ENCODE data around the gene MED8.

The MED8 gene

DNA sequence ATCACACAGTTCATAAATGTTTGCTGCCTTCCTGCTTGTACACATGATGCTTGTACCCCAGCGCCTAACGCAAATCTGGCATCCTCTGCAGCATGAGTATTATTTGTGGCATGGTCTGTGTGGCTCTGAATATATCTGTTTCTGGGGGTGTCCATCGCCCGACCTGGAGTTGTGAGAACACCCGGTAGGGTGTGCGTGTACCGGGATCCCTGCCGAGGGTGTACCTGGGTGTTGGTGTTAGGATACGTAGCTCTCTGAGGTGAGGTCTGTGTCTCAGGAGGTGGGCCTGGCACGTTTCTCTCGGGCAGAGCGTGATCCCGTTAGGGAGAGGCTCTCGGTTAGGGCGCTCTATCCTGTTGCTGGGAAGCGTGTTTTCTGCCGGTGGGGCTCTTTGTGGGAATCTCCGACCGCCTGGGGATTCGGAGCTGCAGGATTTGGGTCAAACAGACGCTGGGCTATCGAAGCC lies 41.2 kb downstream of the MED8 start:
- H3K4me1 ChIP-seq (ENCODE audit: control insufficient read depth, insufficient read depth, low read length): peaks cover 25% of the 10 kb centered on the region
- peak overlapping the region; percentile 57 for H3K27ac ChIP-seq (ENCODE audit: low read depth, low read length)
- peaks cover 4% of the 10 kb centered on the region; the same call in 1 of the 2 replicates for H3K27me3 ChIP-seq (ENCODE audit: control insufficient read depth, insufficient read depth, low read length)
- no peaks in the 10 kb centered on the region for H3K9me3 ChIP-seq (ENCODE audit: control insufficient read depth, insufficient read depth, low read depth, low read length)
- H3K9ac ChIP-seq (ENCODE audit: low read length): peak overlapping the region; percentile 69
- no peaks in the 10 kb centered on the region for H3K36me3 ChIP-seq (ENCODE audit: control insufficient read depth, insufficient read depth, low read length)
- peak overlapping the region; percentile 87 for H3K4me3 ChIP-seq (ENCODE audit: low read depth, low read length)

DNA sequence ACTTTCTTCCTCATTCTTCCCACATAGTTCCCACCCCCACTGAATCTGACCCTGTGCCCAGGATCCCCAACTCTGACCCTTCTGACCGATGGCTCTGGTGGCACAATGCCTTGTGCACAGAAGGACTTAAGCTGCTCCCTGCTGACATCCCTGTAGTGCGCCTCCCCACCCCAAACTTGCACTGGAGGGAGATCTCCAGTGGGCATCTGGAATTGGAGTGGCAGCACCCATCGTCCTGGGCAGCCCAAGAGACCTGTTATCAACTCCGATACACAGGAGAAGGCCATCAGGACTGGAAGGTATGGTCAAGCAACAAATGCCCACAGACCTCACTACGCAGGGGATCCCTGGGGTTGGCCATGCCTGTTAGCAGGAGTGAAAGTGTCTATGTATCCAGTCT lies 43.0 kb downstream of the MED8 start:
- H3K27me3 ChIP-seq (ENCODE audit: control insufficient read depth, insufficient read depth, low read length): peaks cover 4% of the 10 kb centered on the region; the same call in 1 of the 2 replicates
- no peak overlapping the region for H3K9ac ChIP-seq (ENCODE audit: low read length)

DNA sequence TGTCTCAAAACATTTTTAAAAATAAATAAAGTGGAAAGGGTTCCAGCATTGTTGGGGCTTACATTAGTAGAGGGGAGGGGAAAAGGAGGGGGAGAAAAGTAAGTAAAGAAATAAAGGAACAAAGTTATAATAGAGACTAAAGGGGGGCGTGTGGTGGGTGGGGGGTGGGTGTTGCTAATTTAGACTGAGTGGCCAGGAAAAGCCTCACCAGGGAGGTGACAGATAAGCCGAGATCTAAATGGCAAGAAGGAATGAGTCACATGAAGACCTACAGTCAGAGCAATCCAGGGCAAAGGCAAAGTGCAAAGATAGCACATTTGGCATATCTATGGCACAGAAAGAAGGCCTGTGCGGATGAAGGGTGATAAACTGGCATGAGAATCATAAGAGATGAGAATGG lies 44.5 kb downstream of the MED8 start:
- Histone ChIP-seq H3K36me3 (ENCODE audit: control insufficient read depth, insufficient read depth, low read length) (no peaks in the 10 kb centered on the region), H3K4me1 (ENCODE audit: control insufficient read depth, insufficient read depth, low read length) (peaks cover 21% of the 10 kb centered on the region)

More for the DNA sequence above, 43.0 kb downstream of the MED8 start:
- no peaks in the 10 kb centered on the region for H3K9me3 ChIP-seq (ENCODE audit: control insufficient read depth, insufficient read depth, low read depth, low read length)
- no peak overlapping the region for H3K27ac ChIP-seq (ENCODE audit: low read depth, low read length)
- no peaks in the 10 kb centered on the region for H3K36me3 ChIP-seq (ENCODE audit: control insufficient read depth, insufficient read depth, low read length)
- H3K4me1 ChIP-seq (ENCODE audit: control insufficient read depth, insufficient read depth, low read length): peaks cover 25% of the 10 kb centered on the region
- no peak overlapping the region for H3K4me3 ChIP-seq (ENCODE audit: low read depth, low read length)

DNA sequence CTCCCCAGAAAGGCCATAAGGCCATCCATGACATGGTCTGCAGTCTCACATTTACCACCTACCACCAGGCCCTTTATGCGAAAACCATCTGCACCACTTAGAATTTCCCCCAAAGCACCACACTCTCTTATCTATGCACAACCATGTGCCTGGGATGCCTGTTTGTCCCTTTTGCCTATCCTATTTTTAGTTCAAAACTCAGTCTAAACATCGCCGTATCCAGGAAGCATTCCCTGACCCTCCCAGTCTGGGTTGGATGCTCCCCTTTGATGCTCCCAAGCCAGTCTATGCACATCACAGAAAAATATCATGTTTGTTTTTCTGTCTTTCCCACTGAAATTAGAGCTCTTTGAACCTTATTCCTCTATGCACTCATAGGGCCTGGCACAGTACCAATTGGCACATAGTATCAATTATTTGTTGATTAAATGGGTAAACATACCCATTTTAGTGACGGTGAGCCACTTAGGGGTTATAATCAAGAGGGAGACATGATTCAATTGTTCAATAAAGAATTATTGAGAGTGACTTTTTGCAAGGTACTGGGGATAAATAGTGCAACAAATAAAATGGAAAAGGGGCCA lies 45.2 kb downstream of the MED8 start:
- H3K27ac ChIP-seq (ENCODE audit: low read depth, low read length): no peak overlapping the region

More for the DNA sequence above, 44.5 kb downstream of the MED8 start:
- Histone ChIP-seq H3K27ac (ENCODE audit: low read depth, low read length) (no peak overlapping the region), H3K27me3 (ENCODE audit: control insufficient read depth, insufficient read depth, low read length) (peaks cover 4% of the 10 kb centered on the region; the same call in 1 of the 2 replicates), H3K9ac (ENCODE audit: low read length) (no peak overlapping the region), H3K4me3 (ENCODE audit: low read depth, low read length) (no peak overlapping the region), H3K9me3 (ENCODE audit: control insufficient read depth, insufficient read depth, low read depth, low read length) (no peaks in the 10 kb centered on the region)

DNA sequence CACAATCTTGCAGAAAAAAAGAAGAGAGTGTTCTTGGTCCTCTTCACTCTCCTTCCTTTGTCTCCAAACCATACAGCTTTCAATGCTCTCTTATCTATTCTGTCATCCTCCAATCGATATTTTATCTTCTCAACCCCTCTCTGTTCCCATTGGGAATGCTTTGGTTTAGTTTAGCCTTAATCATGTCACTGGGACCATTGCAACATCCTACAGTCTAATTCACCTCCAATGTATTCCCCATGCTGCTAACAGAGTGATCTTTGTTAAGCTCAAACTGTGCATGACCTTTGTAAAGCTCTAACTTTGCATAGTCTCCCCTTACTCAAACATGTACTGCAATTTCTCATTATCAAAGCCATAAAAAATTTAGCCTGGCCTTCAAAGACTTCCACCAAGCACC lies 49.0 kb downstream of the MED8 start:
- Histone ChIP-seq H3K4me1 (ENCODE audit: control insufficient read depth, insufficient read depth, low read length) (peaks cover 3% of the 10 kb centered on the region; the same call in 1 of the 2 replicates), H3K4me3 (ENCODE audit: low read depth, low read length) (no peak overlapping the region), H3K36me3 (ENCODE audit: control insufficient read depth, insufficient read depth, low read length) (no peaks in the 10 kb centered on the region), H3K27ac (ENCODE audit: low read depth, low read length) (no peak overlapping the region), H3K27me3 (ENCODE audit: control insufficient read depth, insufficient read depth, low read length) (no peaks in the 10 kb centered on the region), H3K9me3 (ENCODE audit: control insufficient read depth, insufficient read depth, low read depth, low read length) (no peaks in the 10 kb centered on the region), H3K9ac (ENCODE audit: low read length) (no peak overlapping the region)

More for the DNA sequence above, 45.2 kb downstream of the MED8 start:
- Histone ChIP-seq H3K4me1 (ENCODE audit: control insufficient read depth, insufficient read depth, low read length) (peaks cover 15% of the 10 kb centered on the region), H3K9ac (ENCODE audit: low read length) (no peak overlapping the region), H3K4me3 (ENCODE audit: low read depth, low read length) (no peak overlapping the region), H3K36me3 (ENCODE audit: control insufficient read depth, insufficient read depth, low read length) (no peaks in the 10 kb centered on the region), H3K9me3 (ENCODE audit: control insufficient read depth, insufficient read depth, low read depth, low read length) (no peaks in the 10 kb centered on the region), H3K27me3 (ENCODE audit: control insufficient read depth, insufficient read depth, low read length) (peaks cover 4% of the 10 kb centered on the region; the same call in 1 of the 2 replicates)

DNA sequence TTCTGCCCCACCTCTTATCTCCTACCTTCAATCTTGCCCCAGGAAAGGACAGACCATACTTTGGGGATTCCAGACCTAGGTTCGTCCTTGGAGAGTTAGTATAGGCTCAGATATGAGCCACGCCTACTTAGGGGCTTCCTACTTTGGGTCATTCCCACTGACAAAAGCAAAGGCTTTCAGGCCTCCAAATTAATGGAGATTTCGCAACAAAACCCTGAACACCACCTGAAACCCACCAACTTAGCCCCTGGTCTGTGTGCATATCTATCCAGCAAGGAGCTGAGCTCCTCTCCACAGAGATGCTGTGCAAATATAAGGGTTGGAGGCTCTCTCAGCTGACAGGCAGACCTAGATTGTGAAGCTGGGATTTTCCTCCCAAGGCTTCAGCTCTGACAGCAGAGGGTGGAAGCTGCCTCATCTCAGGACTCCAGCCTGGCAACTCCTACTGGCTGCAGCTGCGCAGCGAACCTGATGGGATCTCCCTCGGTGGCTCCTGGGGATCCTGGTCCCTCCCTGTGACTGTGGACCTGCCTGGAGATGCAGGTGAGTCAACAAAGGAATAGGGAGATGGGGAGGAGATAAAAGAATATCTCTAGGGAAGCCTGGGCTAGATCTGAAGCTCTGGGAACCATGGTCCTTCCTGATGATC lies 49.9 kb downstream of the MED8 start:
- Histone ChIP-seq H3K9me3 (ENCODE audit: control insufficient read depth, insufficient read depth, low read depth, low read length) (no peaks in the 10 kb centered on the region), H3K36me3 (ENCODE audit: control insufficient read depth, insufficient read depth, low read length) (no peaks in the 10 kb centered on the region), H3K4me3 (ENCODE audit: low read depth, low read length) (no peak overlapping the region), H3K27ac (ENCODE audit: low read depth, low read length) (no peak overlapping the region), H3K4me1 (ENCODE audit: control insufficient read depth, insufficient read depth, low read length) (peaks cover 3% of the 10 kb centered on the region; the same call in 1 of the 2 replicates), H3K27me3 (ENCODE audit: control insufficient read depth, insufficient read depth, low read length) (no peaks in the 10 kb centered on the region), H3K9ac (ENCODE audit: low read length) (no peak overlapping the region)

DNA sequence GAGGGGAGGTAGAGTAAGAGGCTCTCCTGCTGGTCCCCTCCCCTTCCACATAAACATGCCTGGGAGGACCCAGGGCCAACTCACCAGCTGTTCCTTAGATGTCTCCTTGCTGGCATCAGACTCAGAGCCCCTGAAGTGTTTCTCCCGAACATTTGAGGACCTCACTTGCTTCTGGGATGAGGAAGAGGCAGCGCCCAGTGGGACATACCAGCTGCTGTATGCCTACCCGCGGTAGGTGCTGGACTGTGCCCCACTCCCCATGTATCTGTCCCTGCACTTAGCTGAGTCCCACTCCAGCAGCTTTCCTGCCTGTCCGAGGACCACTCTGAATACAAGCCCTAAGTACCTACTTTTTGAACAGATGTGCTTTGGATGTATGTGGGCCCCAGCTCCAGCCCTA lies 51.6 kb downstream of the MED8 start:
- H3K4me3 ChIP-seq (ENCODE audit: low read depth, low read length): no peak overlapping the region
- H3K27me3 ChIP-seq (ENCODE audit: control insufficient read depth, insufficient read depth, low read length): no peaks in the 10 kb centered on the region
- no peaks in the 10 kb centered on the region for H3K36me3 ChIP-seq (ENCODE audit: control insufficient read depth, insufficient read depth, low read length)
- H3K9me3 ChIP-seq (ENCODE audit: control insufficient read depth, insufficient read depth, low read depth, low read length): no peaks in the 10 kb centered on the region
- H3K27ac ChIP-seq (ENCODE audit: low read depth, low read length): no peak overlapping the region
- H3K9ac ChIP-seq (ENCODE audit: low read length): no peak overlapping the region
- no peaks in the 10 kb centered on the region for H3K4me1 ChIP-seq (ENCODE audit: control insufficient read depth, insufficient read depth, low read length)

DNA sequence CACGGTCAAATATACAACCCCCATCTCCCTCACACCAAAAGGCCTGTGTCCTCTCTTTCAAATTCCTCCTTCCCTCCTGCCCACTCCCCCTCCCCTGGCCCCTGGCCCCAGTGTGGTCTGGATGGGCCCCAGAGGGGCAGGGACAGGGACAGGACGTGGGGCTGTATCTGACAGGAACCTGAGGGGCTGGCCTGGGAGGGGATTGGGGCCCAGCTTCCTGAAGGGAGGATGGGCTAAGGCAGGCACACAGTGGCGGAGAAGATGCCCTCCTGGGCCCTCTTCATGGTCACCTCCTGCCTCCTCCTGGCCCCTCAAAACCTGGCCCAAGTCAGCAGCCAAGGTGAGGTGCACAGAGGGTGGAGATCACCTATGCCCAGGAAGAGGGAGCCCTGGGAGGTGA lies 52.0 kb downstream of the MED8 start, which contains the start of gene MPL:
Gene MPL, plus strand, starts transcription at position 231 of the 400 bp plus-strand sequence. Its CDS starts 31 bp downstream, at position 262.
- Histone ChIP-seq H3K27me3 (ENCODE audit: control insufficient read depth, insufficient read depth, low read length) (no peaks in the 10 kb centered on the region), H3K27ac (ENCODE audit: low read depth, low read length) (no peak within 1 kb of the TSS), H3K9me3 (ENCODE audit: control insufficient read depth, insufficient read depth, low read depth, low read length) (no peaks in the 10 kb centered on the region), H3K9ac (ENCODE audit: low read length) (no peak within 1 kb of the TSS), H3K4me3 (ENCODE audit: low read depth, low read length) (no peak within 1 kb of the TSS), H3K36me3 (ENCODE audit: control insufficient read depth, insufficient read depth, low read length) (no peaks in the 10 kb centered on the region), H3K4me1 (ENCODE audit: control insufficient read depth, insufficient read depth, low read length) (no peaks in the 10 kb centered on the region)

DNA sequence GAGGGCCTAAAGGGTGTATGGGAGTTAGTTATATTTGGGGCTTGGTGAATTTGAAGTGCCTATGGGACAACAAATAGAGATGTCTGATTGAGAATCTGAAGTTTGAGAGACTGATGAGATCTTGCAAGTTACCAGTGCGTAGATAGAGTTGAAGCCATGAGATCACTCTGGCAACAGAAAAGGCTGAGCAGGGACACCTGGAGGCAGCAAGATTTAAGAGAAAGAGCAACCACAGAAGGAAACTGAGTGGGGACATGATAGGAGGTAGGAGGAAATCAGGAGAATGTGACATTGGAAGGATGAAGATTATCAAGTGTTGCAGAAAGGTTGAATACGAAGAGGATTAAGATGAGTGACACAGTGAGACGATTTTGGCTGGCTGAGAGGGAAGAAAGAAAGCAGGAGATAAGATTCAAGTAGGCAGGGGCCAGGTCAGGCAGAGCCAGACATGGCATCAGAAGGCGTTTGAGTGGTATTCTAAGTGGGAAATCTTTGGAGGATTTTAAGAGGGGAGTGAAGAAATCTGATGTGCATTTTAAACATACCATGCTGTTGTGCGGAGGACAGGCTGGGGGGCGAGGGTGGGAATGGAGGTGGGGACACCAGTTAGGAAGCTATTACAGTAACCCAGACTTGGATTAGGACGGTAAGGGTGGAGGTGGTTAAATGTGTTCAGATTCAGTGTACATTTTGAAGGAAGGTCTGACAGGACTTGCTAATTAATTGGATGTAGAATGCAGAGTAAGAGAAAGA lies 55.0 kb downstream of the MED8 start:
- H3K4me3 ChIP-seq (ENCODE audit: low read depth, low read length): no peak overlapping the region
- H3K9ac ChIP-seq (ENCODE audit: low read length): no peak overlapping the region
- peaks cover 13% of the 10 kb centered on the region for H3K4me1 ChIP-seq (ENCODE audit: control insufficient read depth, insufficient read depth, low read length)
- no peak overlapping the region for H3K27ac ChIP-seq (ENCODE audit: low read depth, low read length)
- no peaks in the 10 kb centered on the region for H3K9me3 ChIP-seq (ENCODE audit: control insufficient read depth, insufficient read depth, low read depth, low read length)
- H3K27me3 ChIP-seq (ENCODE audit: control insufficient read depth, insufficient read depth, low read length): no peaks in the 10 kb centered on the region
- no peaks in the 10 kb centered on the region for H3K36me3 ChIP-seq (ENCODE audit: control insufficient read depth, insufficient read depth, low read length)

Data from HUES6 (cell line).